Ovary (tissue), 3 donors: ENCODE measurements around the gene MLN.

Experiments used
- CTCF ChIP-seq, 3 donors: fragments of 450-650 bp in 2 of 3; fragments of 200-600 bp in 1 of 3; IDR thresholded peaks; one replicate each; pipeline versions ENCODE4 v1.5.1 to v1.8.0; 2016 to 2022; ENCODE audit warnings: antibody characterized with exemption in 3 of 3, mild to moderate bottlenecking in 1 of 3
- POLR2A ChIP-seq: fragments of 450-650 bp; IDR thresholded peaks from one replicate; pipeline ENCODE4 v1.6.1; 2017; ENCODE audit warnings: antibody characterized with exemption, mild to moderate bottlenecking, moderate library complexity
- donor health status: DM: no; HTN: no; CAD: no.

GRCh38 chr6:33779895-33780294, 23.9 kb downstream of the MLN start:
- TF ChIP-seq CTCF (IDR thresholded peaks at IDR 0.05) (no peak), POLR2A (no peak)
